ENCODE results near the gene MAP3K5. TPM values are rescaled to one million over a fixed set of nuclear protein-coding genes. Genes with fewer than 3 reads are reported as not detected.
A peak's percentile ranks its signal among the peaks of the same experiment; 100 is the strongest.

Gene MAP3K5
- total and polyA plus RNA-seq, 2 donors (not counting 3 experiments of a cell fraction or from before 2014, with no cell fraction given) = 1.5 to 7.0 TPM

- peaks cover 34% of the 10 kb centered on the region for H3K4me1 ChIP-seq (ENCODE audit: control insufficient read depth, extremely low read depth, insufficient read depth, low read length)
- H3K79me2 ChIP-seq (ENCODE audit: control insufficient read depth, insufficient read depth, low read length) = peaks cover 22% of the 10 kb centered on the region
- FAIRE-seq (peak; percentile 81), DNase-seq (ENCODE audit: low read depth, low spot score) (peak; percentile 76)
- CTCF ChIA-PET = interaction anchor here (1.2 to 1.8 kb wide), 2 partner anchors 10 to 138 kb away, joined by 7 read pairs; partner anchors contain the start of gene MAP3K5
- peak overlapping the region; percentile 43 for H3K4me2 ChIP-seq (ENCODE audit: insufficient read depth, low read length)
- H3K36me3 ChIP-seq (ENCODE audit: control insufficient read depth in 2 of 2, extremely low read depth in 1 of 2, insufficient read depth in 2 of 2, low read length in 2 of 2) = no peaks in the 10 kb centered on the region
- H3K9ac ChIP-seq (replicated peaks; ENCODE audit: extremely low read depth, insufficient read depth, low read length) = no peak overlapping the region
- H2AFZ ChIP-seq (ENCODE audit: low read depth, low read length) = no peak overlapping the region
- peak overlapping the region; percentile 54 for H3K27ac ChIP-seq (ENCODE audit: insufficient read depth, low read depth, low read length)
- dilution Hi-C loops (cut with MboI; ENCODE audit: extremely low pct_ligation_motif_present, low sequenced_read_pairs) = no loop called here
- no peaks in the 10 kb centered on the region for H3K9me3 ChIP-seq (replicated peaks; ENCODE audit: control insufficient read depth, insufficient read depth, low read length)
- intact Hi-C loops (cut with micrococcal nuclease) = loop anchor here (5.0 to 10.0 kb wide), 2 partner anchors 45 to 1287 kb away; partner anchors contain the start of gene AHI1
- POLR2A ChIA-PET = no interaction called here
- TF ChIP-seq POLR2AphosphoS5 (IDR thresholded peaks at IDR 0.05; ENCODE audit: insufficient read depth, low read depth, low read length) (no peak), CTCF (IDR thresholded peaks at IDR 0.05; ENCODE audit: extremely low read depth in 1 of 2, insufficient read depth in 1 of 2, low read depth in 1 of 2, low read length in 2 of 2) (no peak), GATA2 (IDR thresholded peaks at IDR 0.05; ENCODE audit: insufficient read depth, insufficient read length, low read depth, low read length) (no peak), FOS (IDR thresholded peaks at IDR 0.05; ENCODE audit: borderline replicate concordance, insufficient read depth, low read length) (peak; percentile 70), MAX (IDR thresholded peaks at IDR 0.05; ENCODE audit: insufficient read depth, insufficient read length) (no peak), JUN (IDR thresholded peaks at IDR 0.05; ENCODE audit: borderline replicate concordance, insufficient read depth, insufficient read length, low read depth) (peak; percentile 77), EZH2 (IDR thresholded peaks at IDR 0.05; ENCODE audit: borderline replicate concordance, low read depth, low read length, severe bottlenecking) (no peak), MYC (IDR thresholded peaks at IDR 0.05; ENCODE audit: low read depth, low read length) (no peak), POLR2A (IDR thresholded peaks at IDR 0.05; ENCODE audit: low read depth, low read length) (no peak)
- BruUV-seq (replicated peaks) = no TSS peak
- no peaks in the 10 kb centered on the region for H3K27me3 ChIP-seq (ENCODE audit: control insufficient read depth in 2 of 2, insufficient read depth in 2 of 2, low read length in 2 of 2)
- H4K20me1 ChIP-seq (replicated peaks; ENCODE audit: control insufficient read depth, extremely low read depth, insufficient read depth, low read length) = no peaks in the 10 kb centered on the region
- no peak overlapping the region for H3K4me3 ChIP-seq (replicated peaks in 1 of 3; ENCODE audit: insufficient read depth in 1 of 3, low read depth in 1 of 3, low read length in 3 of 3)
- no peaks in the 10 kb centered on the region for H3K9me1 ChIP-seq (replicated peaks; ENCODE audit: control insufficient read depth, extremely low read depth, insufficient read depth, low read length)
Observed at GRCh38 chr6:136782021-136782770, 10.1 kb downstream of the MAP3K5 start.

Measured in endothelial cell of umbilical vein (primary cell).